ENCODE results near the gene STX11.

DNA sequence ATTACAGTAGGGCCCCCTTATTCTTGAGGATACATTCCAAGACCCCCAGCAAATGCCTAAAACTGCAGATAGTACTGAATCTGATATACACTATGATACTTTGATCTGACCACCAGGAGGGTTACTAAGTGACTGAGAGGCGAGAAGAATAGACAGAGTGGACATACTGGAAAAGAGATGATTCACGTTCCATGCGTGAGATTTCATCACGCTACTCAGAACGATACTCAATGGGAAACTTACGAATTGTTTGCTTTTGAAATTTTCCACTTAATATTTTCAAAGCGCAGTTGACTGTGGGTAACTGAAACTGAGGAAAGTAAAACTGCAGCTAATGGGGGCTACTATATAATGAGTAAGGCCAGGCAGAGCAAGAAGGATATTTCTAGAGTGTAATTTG, 60.8 kb downstream of the STX11 start:
- no peak for TF ChIP-seq CTCF (IDR thresholded peaks at IDR 0.05)
- no peak for TF ChIP-seq POLR2AphosphoS5 (IDR thresholded peaks at IDR 0.05)
- no peak for TF ChIP-seq POLR2A (IDR thresholded peaks at IDR 0.05)

Measured in breast epithelium (tissue), 3 donors.